Natural killer cell (primary cell): ENCODE results near the gene TBC1D22B. TPM values are rescaled to one million over a fixed set of nuclear protein-coding genes. Genes with fewer than 3 reads are reported as not detected.

Source experiments
- ATAC-seq, 3 donors: fragments of 150-1000 bp in 2 of 3; fragments of 200-7000 bp in 1 of 3; cut with Tn5 transposase; 1 replicate in 1 of 3; 2 replicates in 2 of 3; pipeline ENCODE4 v1.10.0; 2021; ENCODE audit warnings: mild to moderate bottlenecking in 2 of 3, moderate library complexity in 2 of 3
- DNase-seq, 2 donors: peaks; one replicate each; pipeline versions ENCODE4 v3.0.0 to v3.0.0-alpha.2; 2013 to 2021; ENCODE audit warnings: mixed read lengths in 1 of 2
- H3K27ac ChIP-seq: one replicate; pipeline ENCODE4 v1.5.1; 2013; ENCODE audit warnings: mild to moderate bottlenecking, low read length
- H3K27me3 ChIP-seq: one replicate; pipeline ENCODE4 v1.6.1; 2013; ENCODE audit warnings: low read length; ENCODE audit not compliant: control insufficient read depth, insufficient read depth
- H3K36me3 ChIP-seq: one replicate; pipeline ENCODE4 v1.6.1; 2013; ENCODE audit warnings: low read length; ENCODE audit not compliant: control insufficient read depth, insufficient read depth
- H3K4me1 ChIP-seq: one replicate; pipeline ENCODE4 v1.6.1; 2013; ENCODE audit warnings: low read length; ENCODE audit not compliant: control insufficient read depth, insufficient read depth
- H3K4me3 ChIP-seq: one replicate; pipeline ENCODE4 v1.5.1; 2013; ENCODE audit warnings: low read length
- H3K9me3 ChIP-seq: one replicate; pipeline ENCODE4 v1.6.1; 2013; ENCODE audit warnings: low read length; ENCODE audit not compliant: control insufficient read depth, insufficient read depth
- H3K27ac Mint-ChIP-seq, 2 donors: one replicate each; pipeline ENCODE4 v1.8.0; 2022; ENCODE audit warnings: mild to moderate bottlenecking in 2 of 2, mixed read lengths in 2 of 2, moderate library complexity in 1 of 2
- H3K27me3 Mint-ChIP-seq, 2 donors: one replicate each; pipeline ENCODE4 v1.8.0; 2022; ENCODE audit warnings: low read depth in 2 of 2, mixed read lengths in 2 of 2
- H3K36me3 Mint-ChIP-seq: one replicate; pipeline ENCODE4 v1.8.0; 2022; ENCODE audit warnings: mixed read lengths
- H3K4me1 Mint-ChIP-seq, 2 donors: one replicate each; pipeline ENCODE4 v1.8.0; 2022; ENCODE audit warnings: mixed read lengths in 2 of 2
- H3K4me3 Mint-ChIP-seq: one replicate; pipeline ENCODE4 v1.8.0; 2022; ENCODE audit warnings: mild to moderate bottlenecking, moderate library complexity, mixed read lengths
- H3K9me3 Mint-ChIP-seq, 2 donors: one replicate each; pipeline ENCODE4 v1.8.0; 2022; ENCODE audit warnings: mixed read lengths in 2 of 2
- CTCF ChIP-seq: fragments of 200-600 bp; IDR thresholded peaks from one replicate; pipeline ENCODE4 v1.8.0; 2022; ENCODE audit warnings: antibody characterized with exemption
- WGBS: methylation state at CpG from one replicate; pipeline ENCODE4 v1.1.7; 2013; ENCODE audit warnings: missing lambda C conversion rate; ENCODE audit not compliant: insufficient coverage; 5-methylcytosine and 5-hydroxymethylcytosine counted together
- intact Hi-C: fragments of 100-400 bp; cut with micrococcal nuclease; formaldehyde crosslinking; loops from one replicate; pipeline ENCODE4 v1.14.2; 2022
- total RNA-seq, 4 donors: library from RNA; stranded (reverse); fragments of 120-200 nt in 1 of 4; gene quantifications; one replicate each; pipeline versions ENCODE4 v1.2.3 to v1.2.4, GENCODE V29; 2013 to 2022

TBC1D22B gene
- total RNA-seq, 3 donors from 2014 or later (not counting 1 experiment from before 2014, with no cell fraction given), result 8.0 to 12.1 (median 12.0) TPM

- H3K4me3 ChIP-seq, result no peak overlapping the region
- ATAC-seq (no peak), DNase-seq (no peak)
- H3K36me3 ChIP-seq, result peaks cover 43% of the 10 kb centered on the region
- Mint-ChIP-seq H3K4me1 (peaks cover 5 to 7% of the 10 kb centered on the region in 2 donors), H3K27me3 (no peaks in the 10 kb centered on the region), H3K9me3 (no peaks in the 10 kb centered on the region), H3K36me3 (peaks cover 15% of the 10 kb centered on the region), H3K4me3 (no peak overlapping the region), H3K27ac (no peak overlapping the region)
- H3K9me3 ChIP-seq, result no peaks in the 10 kb centered on the region
- WGBS, result 91% methylated on average over 4 of the region's 4 CpGs
- intact Hi-C loops, result no loop called here
- H3K27me3 ChIP-seq, result no peaks in the 10 kb centered on the region
- no peaks in the 10 kb centered on the region for H3K4me1 ChIP-seq
- no peak for TF ChIP-seq CTCF
- H3K27ac ChIP-seq, result no peak overlapping the region
These were observed 113.8 kb downstream of the TBC1D22B start for GRCh38 chr6:37371154-37372083.

GRCh38 chr6:37372116-37372515 lies 114.5 kb downstream of the TBC1D22B start:
- H3K36me3 Mint-ChIP-seq, result peaks cover 15% of the 10 kb centered on the region

GRCh38 chr6:37373822-37374471 lies 116.4 kb downstream of the TBC1D22B start:
- no peak for ATAC-seq
- Mint-ChIP-seq H3K4me3 (no peak overlapping the region), H3K27me3 (no peaks in the 10 kb centered on the region), H3K9me3 (no peaks in the 10 kb centered on the region), H3K36me3 (peaks cover 3% of the 10 kb centered on the region), H3K27ac (no peak overlapping the region), H3K4me1 (peaks cover 4% of the 10 kb centered on the region in 2 donors)
- no peak for TF ChIP-seq CTCF
- no peak for DNase-seq
- WGBS, result 100% methylated on average over 1 of the region's 1 CpG
- no peaks in the 10 kb centered on the region for H3K27me3 ChIP-seq
- H3K27ac ChIP-seq, result no peak overlapping the region
- no peak overlapping the region for H3K4me3 ChIP-seq
- intact Hi-C loops, result no loop called here
- no peaks in the 10 kb centered on the region for H3K9me3 ChIP-seq
- peaks cover 46% of the 10 kb centered on the region for H3K36me3 ChIP-seq
- H3K4me1 ChIP-seq, result no peaks in the 10 kb centered on the region

More at GRCh38 chr6:37372116-37372515, 114.5 kb downstream of the TBC1D22B start:
- WGBS, result no CpG with 5 or more reads among the region's 1 CpG
- H3K36me3 ChIP-seq, result peaks cover 43% of the 10 kb centered on the region
- no peaks in the 10 kb centered on the region for H3K4me1 ChIP-seq
- no peak for TF ChIP-seq CTCF
- no peak for DNase-seq
- intact Hi-C loops, result no loop called here
- H3K27me3 Mint-ChIP-seq, result no peaks in the 10 kb centered on the region
- H3K27ac ChIP-seq, result no peak overlapping the region
- no peak for ATAC-seq
- H3K4me1 Mint-ChIP-seq, result peaks cover 5 to 7% of the 10 kb centered on the region in 2 donors
- H3K9me3 Mint-ChIP-seq, result no peaks in the 10 kb centered on the region
- no peaks in the 10 kb centered on the region for H3K27me3 ChIP-seq
- no peaks in the 10 kb centered on the region for H3K9me3 ChIP-seq
- H3K4me3 Mint-ChIP-seq, result no peak overlapping the region
- no peak overlapping the region for H3K27ac Mint-ChIP-seq
- H3K4me3 ChIP-seq, result no peak overlapping the region
